Measurements from ENCODE around the gene DUSP1.

DUSP1 gene

DNA sequence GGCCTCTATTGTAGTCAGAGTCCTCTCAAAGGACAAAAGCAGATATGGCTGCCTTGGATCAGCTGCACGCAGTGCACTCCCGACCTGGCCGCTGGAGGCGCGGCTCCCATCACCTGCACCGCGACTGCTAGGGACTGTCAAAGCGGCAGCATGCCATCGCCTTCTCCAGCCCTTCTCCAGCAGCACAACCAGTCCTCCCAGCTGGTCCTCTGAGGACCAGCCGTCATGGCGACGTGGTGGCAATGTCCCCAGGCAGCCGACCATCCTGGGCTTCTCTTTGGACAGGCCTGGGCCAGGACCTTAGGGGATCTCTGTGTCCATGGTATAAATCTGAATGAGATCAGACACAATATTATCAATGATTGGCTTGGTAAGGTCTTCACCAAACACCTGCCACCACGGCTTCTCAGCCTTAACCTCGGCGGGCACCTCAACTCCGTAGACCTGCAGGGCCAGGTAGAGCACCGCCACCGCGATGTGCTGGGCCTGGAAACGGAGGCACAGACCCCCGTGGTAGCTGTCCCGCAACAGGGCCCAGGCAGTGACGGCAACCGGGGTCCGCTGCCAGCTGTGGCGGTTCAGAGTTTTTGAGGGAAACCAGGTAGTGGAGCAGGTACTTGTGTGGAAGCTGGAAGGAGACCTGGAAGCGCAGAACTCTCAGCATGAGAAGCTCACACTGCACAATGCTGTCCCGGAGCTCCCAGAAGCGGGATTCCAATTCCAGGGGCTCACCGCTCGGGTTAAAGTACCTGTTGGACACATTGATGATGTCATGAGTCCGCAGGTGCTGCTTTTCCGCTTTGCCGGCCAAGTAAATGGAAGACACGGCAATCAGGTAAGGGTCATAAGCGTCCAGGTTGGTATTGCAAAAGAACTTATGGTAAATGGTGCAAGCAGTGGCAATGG, 8.5 kb downstream of the DUSP1 start:
- no peak for DNase-seq

- DNase-seq: no peak
Observed at GRCh38 chr5:172760959-172761358, 10.0 kb downstream of the DUSP1 start.

DNA sequence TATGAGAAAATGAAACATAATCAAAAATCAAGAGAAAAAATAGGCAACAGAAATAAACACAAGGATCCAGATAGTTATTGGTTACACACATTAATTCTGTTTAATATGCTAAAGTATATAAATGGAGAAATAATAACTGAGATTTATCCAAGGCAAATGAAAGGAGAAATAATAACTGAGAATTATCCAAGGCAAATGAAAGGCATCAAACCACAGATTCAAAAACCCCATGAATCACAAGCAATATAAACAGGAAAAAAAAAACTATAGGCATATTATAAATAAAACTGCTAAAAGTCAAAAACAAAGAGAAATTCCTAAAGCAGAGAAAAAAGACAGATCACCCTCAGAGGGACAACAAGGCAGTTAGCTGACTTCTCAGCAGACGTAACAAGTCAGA, 10.9 kb downstream of the DUSP1 start:
- no peak for DNase-seq

- DNase-seq: no peak
Observed at GRCh38 chr5:172758834-172759149, 12.2 kb downstream of the DUSP1 start.

- no peak for DNase-seq
Observed at GRCh38 chr5:172758077-172758833, 12.7 kb downstream of the DUSP1 start.

- DNase-seq: no peak
Observed at GRCh38 chr5:172757394-172758010, 13.5 kb downstream of the DUSP1 start.

- no peak for DNase-seq
Observed at GRCh38 chr5:172756764-172757393, 14.1 kb downstream of the DUSP1 start.

GRCh38 chr5:172754596-172755356, 16.2 kb downstream of the DUSP1 start:
- DNase-seq: no peak

GRCh38 chr5:172753101-172753500, 17.9 kb downstream of the DUSP1 start:
- DNase-seq: no peak

GRCh38 chr5:172751761-172752510, 19.1 kb downstream of the DUSP1 start:
- DNase-seq: no peak

DNA sequence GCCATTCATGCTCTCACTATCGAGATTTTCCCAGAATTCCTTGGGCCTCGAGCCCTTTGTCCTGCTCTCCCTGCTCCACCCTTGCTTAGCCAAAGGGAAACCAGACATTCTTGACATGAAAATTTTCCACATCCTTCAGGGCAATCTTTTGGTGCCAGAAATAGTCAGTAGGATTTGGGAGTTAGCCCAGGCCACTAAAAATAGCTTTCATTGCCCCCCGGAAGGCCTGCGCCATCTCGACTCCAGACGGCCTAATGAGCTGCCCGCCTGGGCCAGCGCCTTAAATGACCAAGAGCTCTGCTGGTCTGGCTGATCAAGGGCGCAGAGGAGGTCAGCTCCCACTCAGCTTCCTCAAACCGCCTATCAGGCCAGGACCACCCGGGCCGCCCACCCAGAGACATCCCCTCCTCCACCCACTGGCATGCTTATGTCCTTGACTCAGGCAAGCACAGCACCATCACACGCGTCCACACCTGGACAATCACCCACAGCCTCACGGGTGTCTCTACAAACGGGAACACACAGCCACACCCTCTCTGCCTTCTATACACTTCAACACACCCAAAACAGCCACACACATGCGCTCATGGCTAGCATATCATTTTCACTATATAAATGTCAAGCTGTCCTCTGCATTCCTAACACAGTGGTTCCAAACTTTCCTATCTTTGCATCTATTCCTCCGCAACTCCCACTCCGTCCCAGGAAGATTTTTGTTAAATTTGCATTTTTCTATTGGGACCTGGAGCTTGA, 20.9 kb downstream of the DUSP1 start:
- DNase-seq: no peak

DNA sequence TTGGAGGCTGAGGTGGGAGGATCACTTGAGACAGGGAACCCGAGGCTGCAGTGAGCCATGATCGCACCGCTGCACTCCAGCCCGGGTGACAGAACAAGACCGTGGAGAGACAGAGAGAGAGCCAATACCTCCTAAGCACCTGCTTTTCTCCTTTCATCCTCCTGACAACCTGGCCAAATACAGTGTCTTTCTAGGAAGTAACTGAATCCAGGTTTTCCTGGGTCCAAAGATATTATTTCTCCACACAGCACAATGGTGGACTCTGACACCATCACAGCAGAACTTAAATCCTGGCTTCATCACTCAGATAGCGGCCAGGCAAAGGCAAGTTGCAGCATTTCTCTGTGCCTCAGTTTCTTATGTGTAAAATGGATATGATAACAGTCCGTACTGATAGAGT, 21.9 kb downstream of the DUSP1 start:
- no peak for DNase-seq

GRCh38 chr5:172748341-172748843, 22.6 kb downstream of the DUSP1 start:
- DNase-seq: no peak

DNA sequence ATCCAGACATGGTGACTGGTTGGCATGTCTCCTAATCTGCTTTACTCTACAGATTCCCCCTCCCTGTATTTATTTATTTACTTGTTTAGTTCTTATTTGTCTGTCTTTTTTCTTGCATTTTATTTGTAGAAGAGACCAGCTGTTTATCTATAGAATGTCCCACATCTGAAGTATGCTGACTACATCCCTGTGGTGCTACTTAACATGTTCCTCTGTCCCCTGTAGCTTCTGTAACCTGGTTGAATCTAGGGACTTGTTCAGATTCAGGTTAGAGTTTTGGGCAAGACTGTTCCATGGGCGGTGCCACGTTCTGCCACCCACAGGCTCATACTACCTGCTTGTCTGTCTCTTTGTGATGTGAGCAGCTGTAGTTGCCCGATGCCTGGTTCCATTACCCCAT, 23.5 kb downstream of the DUSP1 start:
- DNase-seq: no peak

DNA sequence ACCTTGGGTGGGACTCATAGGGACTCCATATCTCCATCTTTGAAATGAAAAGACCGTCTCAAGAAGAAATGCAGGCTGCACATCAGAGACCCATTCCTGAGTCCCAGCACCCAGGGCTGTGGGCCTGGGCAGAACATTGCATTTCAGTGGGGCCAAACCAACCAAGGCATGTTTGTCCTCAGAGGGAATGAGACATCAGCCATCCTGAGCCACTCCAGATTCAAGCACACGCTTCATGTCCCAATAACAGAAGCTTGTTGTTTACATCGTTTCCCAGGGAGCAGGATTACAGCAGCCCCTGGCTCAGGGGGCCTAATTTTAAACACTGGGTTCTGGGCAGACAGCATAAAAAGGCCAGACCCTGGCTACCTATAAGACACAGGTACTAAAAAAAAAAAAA, 24.3 kb downstream of the DUSP1 start:
- DNase-seq: no peak

DNA sequence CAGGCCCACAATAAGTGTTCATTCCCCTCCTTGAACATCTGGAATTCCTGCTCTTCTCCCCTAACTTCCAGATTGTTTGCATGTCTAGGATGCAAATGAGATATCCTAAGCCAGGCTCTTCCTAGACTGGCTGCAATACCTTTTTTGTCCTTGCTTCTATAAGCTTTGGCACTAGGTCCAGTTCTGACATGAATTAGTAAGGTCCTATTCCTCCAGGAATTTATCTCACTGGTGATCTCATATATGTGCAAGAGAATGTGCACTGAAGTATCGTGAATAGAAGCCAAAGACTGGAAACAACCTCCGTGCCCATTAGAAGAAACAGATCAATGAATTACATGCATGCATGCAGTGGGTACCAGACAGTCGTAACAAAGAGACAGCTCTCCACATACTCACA, 25.2 kb downstream of the DUSP1 start:
- DNase-seq: no peak

- DNase-seq: no peak
Observed at GRCh38 chr5:172745406-172745805, 25.6 kb downstream of the DUSP1 start.

- DNase-seq: no peak
Observed at GRCh38 chr5:172744123-172745104, 26.6 kb downstream of the DUSP1 start.

DNA sequence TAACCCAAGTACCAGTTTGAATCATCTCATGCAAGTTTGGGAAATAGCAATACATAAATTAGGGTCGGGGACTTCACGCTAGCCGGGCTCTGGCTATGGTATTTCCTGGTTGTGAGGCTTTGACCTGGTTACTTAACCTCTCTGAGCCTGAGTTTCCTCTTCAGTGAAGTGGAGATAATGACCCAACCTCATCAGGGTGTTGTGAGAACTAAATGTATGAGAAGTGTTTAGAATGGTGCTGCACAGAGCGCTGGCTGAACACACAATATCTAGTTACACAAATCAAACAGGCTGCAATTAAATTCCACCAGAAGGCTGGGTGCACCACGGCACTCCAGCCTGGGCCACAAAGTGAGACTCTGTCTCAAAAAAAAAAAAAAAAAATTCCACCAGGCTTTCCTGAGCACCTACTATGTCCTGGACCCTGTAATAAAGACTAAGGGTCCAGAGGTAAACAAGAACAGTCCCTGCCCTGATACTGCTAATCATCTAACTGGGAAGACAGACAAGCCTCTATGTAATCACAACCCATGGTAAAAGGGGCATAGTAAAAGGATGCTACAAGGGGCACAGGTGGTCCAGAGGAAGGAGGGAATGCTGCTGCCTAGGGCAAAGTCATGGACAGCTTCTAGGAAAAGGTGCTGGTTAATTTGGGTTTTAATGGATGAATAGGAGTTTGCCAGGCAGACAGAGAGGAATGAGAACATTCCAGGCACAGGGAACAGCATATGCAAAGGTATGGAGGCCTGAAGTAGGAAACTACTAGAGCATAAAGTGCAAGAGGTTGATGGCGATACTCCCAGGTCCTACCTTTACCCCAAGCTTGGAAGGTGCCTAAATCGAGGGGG, 27.7 kb downstream of the DUSP1 start:
- no peak for DNase-seq
